Karpas-422 (cell line): ENCODE measurements around the gene CTRB1. TPM values are rescaled to one million over a fixed set of nuclear protein-coding genes. Genes with fewer than 3 reads are reported as not detected.

Experiments
- DNase-seq: peaks from one replicate; pipeline ENCODE4 v3.0.0-alpha.2; 2015
- H2AFZ ChIP-seq: fragments of 200-600 bp; sonication (generic); 2 replicates; pipeline ENCODE4 v1.6.1; 2014; ENCODE audit warnings: antibody characterized with exemption, low read length, mixed read lengths
- H3K27ac ChIP-seq: fragments of 200-600 bp; sonication (generic); 2 replicates; pipeline ENCODE4 v1.5.1; 2014; ENCODE audit warnings: mild to moderate bottlenecking, low read length, moderate library complexity
- H3K27me3 ChIP-seq: fragments of 200-600 bp; sonication (generic); 2 replicates; pipeline ENCODE4 v1.6.1; 2014; ENCODE audit warnings: low read length, mixed read lengths
- H3K36me3 ChIP-seq: fragments of 200-600 bp; sonication (generic); 2 replicates; pipeline ENCODE4 v1.6.1; 2014; ENCODE audit warnings: low read length, mixed read lengths; ENCODE audit not compliant: insufficient read depth
- H3K4me1 ChIP-seq: fragments of 200-600 bp; sonication (generic); 2 replicates; pipeline ENCODE4 v1.6.1; 2014; ENCODE audit warnings: mild to moderate bottlenecking, low read length, mixed read lengths
- H3K4me2 ChIP-seq: fragments of 200-600 bp; sonication (generic); 2 replicates; pipeline ENCODE4 v1.6.1; 2014; ENCODE audit warnings: low read length, low read depth, mild to moderate bottlenecking; ENCODE audit not compliant: poor library complexity, severe bottlenecking
- H3K4me3 ChIP-seq: fragments of 200-600 bp; sonication (generic); 2 replicates; pipeline ENCODE4 v1.5.1; 2014; ENCODE audit warnings: mild to moderate bottlenecking, antibody characterized with exemption, low read length, mixed read lengths
- H3K79me2 ChIP-seq: fragments of 200-600 bp; sonication (generic); 2 replicates; pipeline ENCODE4 v1.6.1; 2014; ENCODE audit warnings: mild to moderate bottlenecking, low read length, mixed read lengths
- H3K9ac ChIP-seq: fragments of 200-600 bp; sonication (generic); 2 replicates; pipeline ENCODE4 v1.6.0; 2014; ENCODE audit warnings: low read length
- H3K9me2 ChIP-seq: fragments of 200-600 bp; sonication (generic), shearing (Covaris generic); replicated peaks from 2 replicates; pipeline ENCODE4 v1.6.0; 2014; ENCODE audit warnings: mild to moderate bottlenecking, low read length, moderate library complexity; ENCODE audit not compliant: insufficient read depth
- H3K9me3 ChIP-seq: fragments of 300-700, 200-600 bp; sonication (generic); 2 replicates; pipeline ENCODE4 v1.6.1; 2014; ENCODE audit warnings: low read length, mixed read lengths
- H4K20me1 ChIP-seq: fragments of 200-600 bp; sonication (generic); 2 replicates; pipeline ENCODE4 v1.6.1; 2014; ENCODE audit warnings: mild to moderate bottlenecking, antibody characterized with exemption, low read length, low read depth; ENCODE audit not compliant: insufficient read depth
- total RNA-seq: library from RNA; depleted of rRNA; stranded (reverse); fragments of >200 nt; shearing (Covaris generic); gene quantifications from 2 replicates; pipeline ENCODE4 v1.2.3, GENCODE V29; 2014; ENCODE audit warnings: low replicate concordance

The CTRB1 gene
- total RNA-seq, 1 experiment from 2014 or later: not detected

DNA sequence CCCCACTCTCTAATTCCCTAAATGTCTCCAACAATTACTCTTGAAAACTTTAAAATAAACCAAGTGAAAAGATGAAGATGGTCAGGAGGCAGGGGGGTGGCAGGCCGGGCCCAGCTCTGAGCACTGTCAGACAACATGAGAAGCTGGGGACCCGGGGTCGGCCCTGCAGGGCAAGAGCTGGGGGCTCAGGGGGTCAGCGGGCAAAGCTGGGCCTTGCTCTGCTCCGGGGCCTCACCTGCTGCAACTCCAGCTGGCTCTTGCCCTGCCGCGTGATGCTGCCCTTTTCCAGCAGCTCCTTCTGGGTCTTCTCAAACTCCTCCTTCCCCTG, 14.8 kb downstream of the CTRB1 start:
- Histone ChIP-seq H3K27ac (no peak overlapping the region), H3K4me2 (no peak overlapping the region), H3K36me3 (no peaks in the 10 kb centered on the region), H3K4me3 (no peak overlapping the region), H3K4me1 (peaks cover 9% of the 10 kb centered on the region), H4K20me1 (no peaks in the 10 kb centered on the region), H2AFZ (no peak overlapping the region), H3K79me2 (no peaks in the 10 kb centered on the region), H3K9me2 (no peaks in the 10 kb centered on the region), H3K27me3 (no peaks in the 10 kb centered on the region), H3K9ac (no peak overlapping the region), H3K9me3 (no peaks in the 10 kb centered on the region)
- no peak for DNase-seq

DNA sequence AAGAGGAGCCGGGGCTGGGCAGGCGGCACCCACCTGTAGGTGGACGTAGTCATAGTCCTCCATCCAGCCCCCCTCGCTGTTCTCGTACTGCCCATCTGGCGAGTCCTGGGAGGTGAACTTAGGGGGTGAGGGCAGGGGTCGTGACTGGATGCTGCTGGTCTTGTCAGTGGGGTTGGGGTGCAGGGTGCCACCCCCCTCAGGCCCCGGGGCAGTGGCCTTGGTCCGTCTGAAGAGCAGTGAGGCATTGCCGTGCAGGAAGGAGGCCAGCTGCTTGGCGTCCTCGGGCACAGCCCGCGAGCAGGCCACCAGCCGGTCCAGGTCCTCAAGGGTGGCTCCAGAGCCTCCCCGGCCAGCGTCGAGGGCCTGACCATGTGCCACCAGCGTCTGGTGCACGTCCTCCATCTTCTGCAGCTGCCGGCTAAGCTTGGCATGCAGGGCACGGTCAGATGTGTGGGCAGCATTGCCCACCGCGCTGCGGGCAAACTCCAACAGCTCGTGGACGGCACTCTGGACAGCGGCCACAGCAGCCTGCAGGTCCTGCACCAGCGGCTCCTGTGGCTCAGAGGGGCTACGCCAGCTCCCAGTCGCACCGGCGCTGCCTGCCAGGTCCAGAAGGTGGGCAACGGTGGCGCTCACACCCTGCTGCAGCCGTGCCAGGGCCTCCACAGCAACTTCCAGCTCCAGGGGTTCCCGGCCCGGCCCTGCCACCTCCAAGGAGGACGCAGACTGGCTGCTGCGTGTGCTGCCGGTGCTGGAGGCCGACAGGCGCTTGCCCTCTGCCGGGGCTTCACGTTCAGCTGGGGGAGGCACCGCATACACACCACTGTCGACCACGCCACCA, 16.3 kb downstream of the CTRB1 start:
- no peaks in the 10 kb centered on the region for H3K9me3 ChIP-seq
- no peak overlapping the region for H3K4me3 ChIP-seq
- H3K36me3 ChIP-seq: no peaks in the 10 kb centered on the region
- H4K20me1 ChIP-seq: no peaks in the 10 kb centered on the region
- no peaks in the 10 kb centered on the region for H3K9me2 ChIP-seq
- H2AFZ ChIP-seq: no peak overlapping the region
- H3K27me3 ChIP-seq: no peaks in the 10 kb centered on the region
- DNase-seq: no peak
- H3K9ac ChIP-seq: no peak overlapping the region
- H3K4me1 ChIP-seq: peaks cover 24% of the 10 kb centered on the region
- no peaks in the 10 kb centered on the region for H3K79me2 ChIP-seq
- H3K4me2 ChIP-seq: no peak overlapping the region
- H3K27ac ChIP-seq: no peak overlapping the region

DNA sequence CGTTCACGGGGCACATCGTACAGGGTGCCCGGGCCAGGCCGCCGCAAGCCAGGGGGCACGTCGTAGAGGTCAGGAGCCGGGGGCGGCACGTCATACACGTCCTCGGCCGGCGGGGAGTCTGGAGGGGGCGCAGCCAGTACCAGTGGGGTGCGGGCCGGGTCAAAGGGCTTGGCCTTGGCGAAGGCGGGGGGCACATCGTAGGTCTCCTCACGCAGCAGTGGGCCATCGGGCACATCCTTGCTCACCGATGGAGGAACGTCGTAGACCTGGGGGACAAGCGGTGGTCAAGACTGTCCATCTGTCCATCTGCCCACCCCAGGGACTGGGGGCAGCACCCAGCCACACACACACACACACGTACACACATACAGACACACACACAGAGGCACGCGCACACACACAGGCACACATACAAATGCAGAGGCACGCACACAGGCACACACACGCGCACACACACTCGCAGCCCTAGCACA, 17.0 kb downstream of the CTRB1 start:
- peaks cover 27% of the 10 kb centered on the region for H3K4me1 ChIP-seq
- H3K27ac ChIP-seq: no peak overlapping the region
- H3K27me3 ChIP-seq: no peaks in the 10 kb centered on the region
- no peak for DNase-seq
- H2AFZ ChIP-seq: no peak overlapping the region
- no peaks in the 10 kb centered on the region for H3K9me3 ChIP-seq
- no peak overlapping the region for H3K4me3 ChIP-seq
- no peaks in the 10 kb centered on the region for H3K9me2 ChIP-seq
- no peak overlapping the region for H3K4me2 ChIP-seq
- H3K36me3 ChIP-seq: no peaks in the 10 kb centered on the region
- no peak overlapping the region for H3K9ac ChIP-seq
- H3K79me2 ChIP-seq: no peaks in the 10 kb centered on the region
- no peaks in the 10 kb centered on the region for H4K20me1 ChIP-seq

DNA sequence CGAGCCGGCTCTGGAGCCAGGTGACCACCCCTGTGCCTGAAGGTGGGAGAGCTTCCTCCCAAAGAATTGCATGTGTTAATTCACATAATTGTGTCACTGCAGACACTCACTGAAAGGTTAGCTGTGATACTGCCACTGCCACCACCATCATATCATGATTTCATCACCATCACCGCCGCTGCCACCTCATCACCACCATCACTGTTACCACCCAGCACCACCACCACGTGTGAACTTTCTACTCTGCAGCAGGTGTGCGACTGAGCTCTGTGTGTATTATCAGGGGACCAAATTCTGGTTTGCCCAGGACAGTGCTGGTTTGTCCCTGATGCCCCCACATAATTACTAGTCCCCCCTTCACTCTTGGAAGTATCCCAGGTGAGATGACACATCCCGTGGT, 17.4 kb downstream of the CTRB1 start:
- DNase-seq: no peak
- Histone ChIP-seq H3K36me3 (no peaks in the 10 kb centered on the region), H3K9me3 (no peaks in the 10 kb centered on the region), H3K4me3 (no peak overlapping the region), H3K9ac (no peak overlapping the region), H3K27me3 (no peaks in the 10 kb centered on the region), H4K20me1 (no peaks in the 10 kb centered on the region), H3K4me2 (no peak overlapping the region), H3K4me1 (peaks cover 27% of the 10 kb centered on the region), H3K9me2 (no peaks in the 10 kb centered on the region), H2AFZ (no peak overlapping the region), H3K79me2 (no peaks in the 10 kb centered on the region), H3K27ac (no peak overlapping the region)

DNA sequence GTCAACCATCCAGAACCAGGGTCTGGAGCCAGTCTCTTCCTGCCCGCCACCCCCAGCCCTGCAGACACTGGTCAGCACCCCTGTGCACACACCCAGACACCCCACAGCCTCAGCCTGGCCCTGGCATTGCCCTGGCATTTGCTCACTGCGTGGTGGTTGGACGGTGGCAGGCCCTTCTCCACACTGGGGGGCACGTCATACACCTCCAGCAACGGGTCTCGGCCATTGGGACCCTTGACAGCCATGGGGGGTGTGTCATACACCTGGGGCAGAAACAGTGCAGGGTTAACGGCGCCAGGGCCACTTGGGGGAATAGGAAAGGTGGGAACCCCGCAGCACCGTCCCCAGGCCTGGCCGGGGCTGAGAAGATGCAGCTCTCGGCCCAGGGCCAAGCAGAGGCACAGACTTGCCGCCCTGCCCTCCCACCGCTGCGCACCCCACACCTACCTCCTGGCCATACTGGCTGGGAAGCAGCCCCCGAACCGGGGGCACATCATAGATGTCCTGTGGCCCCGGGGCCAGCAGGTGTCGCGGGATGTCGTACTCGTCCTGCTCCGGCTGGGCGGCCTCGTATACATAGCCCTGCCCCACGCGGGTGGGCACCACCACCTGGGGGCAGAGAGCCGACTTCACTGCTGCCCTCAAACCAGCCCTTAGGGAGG, 18.1 kb downstream of the CTRB1 start:
- peaks cover 27% of the 10 kb centered on the region for H3K4me1 ChIP-seq
- H2AFZ ChIP-seq: no peak overlapping the region
- H3K27me3 ChIP-seq: no peaks in the 10 kb centered on the region
- H3K4me3 ChIP-seq: no peak overlapping the region
- DNase-seq: no peak
- no peak overlapping the region for H3K9ac ChIP-seq
- no peaks in the 10 kb centered on the region for H3K79me2 ChIP-seq
- no peak overlapping the region for H3K4me2 ChIP-seq
- H3K9me3 ChIP-seq: no peaks in the 10 kb centered on the region
- no peaks in the 10 kb centered on the region for H3K36me3 ChIP-seq
- no peaks in the 10 kb centered on the region for H4K20me1 ChIP-seq
- H3K27ac ChIP-seq: no peak overlapping the region
- no peaks in the 10 kb centered on the region for H3K9me2 ChIP-seq

DNA sequence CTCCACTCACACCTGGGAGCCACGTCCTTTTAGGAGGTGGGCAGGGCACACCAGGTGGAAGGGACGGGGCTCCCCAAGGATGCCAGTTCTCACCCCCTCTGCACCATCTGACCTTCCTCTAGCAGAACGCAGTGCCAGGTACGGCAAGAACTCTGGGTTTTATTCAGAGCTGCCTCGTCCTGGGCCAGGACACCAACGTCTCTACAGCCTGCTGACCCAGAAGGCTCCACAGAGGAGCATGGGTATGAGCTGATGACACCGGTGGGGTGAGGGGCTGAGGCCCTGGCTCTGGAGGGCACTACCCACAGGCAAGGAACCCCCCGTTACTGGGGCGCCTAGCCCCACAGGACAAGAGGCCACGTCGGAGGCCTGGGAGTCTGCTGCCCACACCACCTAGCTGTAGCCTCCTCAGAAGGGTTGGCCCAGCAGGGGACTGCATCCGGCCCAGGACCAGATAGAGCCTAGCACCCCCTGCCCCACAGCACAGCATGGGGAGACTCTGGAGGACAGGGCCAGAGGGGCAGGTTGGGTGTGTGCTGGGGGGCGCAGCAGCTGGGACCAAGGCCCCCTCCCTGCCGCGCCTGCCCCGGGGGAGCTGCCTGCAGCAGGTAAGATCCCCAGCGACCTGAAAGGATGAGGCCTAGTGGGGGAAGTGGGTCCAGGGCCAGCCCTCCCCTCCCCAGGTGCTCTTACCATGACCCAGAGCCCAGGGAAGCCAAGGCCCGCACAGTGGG, 18.8 kb downstream of the CTRB1 start:
- Histone ChIP-seq H3K4me1 (peaks cover 27% of the 10 kb centered on the region), H3K9ac (no peak overlapping the region), H3K4me3 (no peak overlapping the region), H3K27ac (no peak overlapping the region), H4K20me1 (no peaks in the 10 kb centered on the region), H3K36me3 (no peaks in the 10 kb centered on the region), H3K9me2 (no peaks in the 10 kb centered on the region), H3K79me2 (no peaks in the 10 kb centered on the region), H3K4me2 (no peak overlapping the region), H2AFZ (no peak overlapping the region), H3K27me3 (no peaks in the 10 kb centered on the region), H3K9me3 (no peaks in the 10 kb centered on the region)
- DNase-seq: no peak

DNA sequence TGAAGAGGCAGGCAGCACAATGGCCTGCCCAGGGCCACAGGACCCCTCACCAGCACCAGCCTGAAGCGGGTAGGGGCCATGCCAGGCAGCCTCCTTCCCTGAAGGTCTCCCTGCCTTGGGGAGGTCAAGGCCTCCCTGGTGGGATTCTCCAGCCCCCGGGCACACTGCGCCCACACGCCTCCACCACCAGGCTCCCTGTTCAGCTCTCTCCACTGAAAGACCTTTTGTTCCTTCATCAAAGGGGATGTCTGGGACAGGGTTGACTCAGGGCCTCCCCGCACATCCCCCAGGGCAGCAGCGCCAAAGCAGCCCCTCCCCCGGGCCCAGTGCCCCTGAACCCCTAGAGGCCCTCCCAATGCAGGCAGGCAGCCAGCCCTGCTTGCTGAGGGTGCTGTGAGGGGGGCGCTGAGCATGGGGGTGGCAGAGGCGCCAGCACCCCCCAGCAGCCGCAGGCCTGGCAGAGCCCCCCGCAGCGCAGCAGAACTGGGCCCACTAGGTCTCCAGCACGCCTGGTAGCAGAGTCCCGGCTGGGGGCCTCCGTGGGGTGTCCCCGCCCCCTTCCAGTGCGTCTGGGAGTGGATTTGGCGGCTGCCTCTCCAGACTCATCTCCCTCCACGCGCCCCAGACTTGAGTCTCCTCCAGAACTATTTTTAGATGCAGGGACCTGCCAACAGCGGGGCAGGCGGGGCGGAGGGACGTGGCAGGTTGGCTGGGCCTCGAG, 19.5 kb downstream of the CTRB1 start:
- H3K4me2 ChIP-seq: peak overlapping the region; percentile 23

More for the DNA sequence above, 19.5 kb downstream of the CTRB1 start:
- Histone ChIP-seq H3K79me2 (0 out of 2 replicates have a peak, but pooled peaks cover 2% of the 10 kb centered on the region), H3K36me3 (no peaks in the 10 kb centered on the region), H2AFZ (no peak overlapping the region), H4K20me1 (no peaks in the 10 kb centered on the region), H3K4me3 (no peak overlapping the region), H3K9me3 (no peaks in the 10 kb centered on the region), H3K27ac (peak overlapping the region; percentile 46; the same call in 1 of the 2 replicates), H3K9ac (peak overlapping the region; percentile 48), H3K4me1 (peaks cover 27% of the 10 kb centered on the region), H3K27me3 (no peaks in the 10 kb centered on the region), H3K9me2 (no peaks in the 10 kb centered on the region)
- no peak for DNase-seq
